NB4 (cell line): ENCODE results near the gene KIAA1328.

Experiments
- DNase-seq: peaks from one replicate; pipeline ENCODE4 v3.0.0; 2010; ENCODE audit warnings: low read depth
- H3K4me3 ChIP-seq: one replicate; pipeline ENCODE4 v1.5.1; 2011; ENCODE audit warnings: mild to moderate bottlenecking, low read depth, low read length, moderate library complexity
- CTCF ChIP-seq: IDR thresholded peaks from one replicate; pipeline ENCODE4 v1.5.1; 2012; ENCODE audit warnings: low read depth, low read length
- MAX ChIP-seq: IDR thresholded peaks from 2 replicates; pipeline ENCODE4 v1.6.1; 2011; ENCODE audit warnings: low read depth, low read length
- MYC ChIP-seq: IDR thresholded peaks from 2 replicates; pipeline ENCODE4 v1.6.1; 2011; ENCODE audit warnings: low read depth, low read length
- POLR2A ChIP-seq: IDR thresholded peaks from 2 replicates; pipeline ENCODE4 v1.6.1; 2011; ENCODE audit warnings: mild to moderate bottlenecking; ENCODE audit not compliant: insufficient read length; ENCODE audit errors: extremely low read depth

Gene KIAA1328

GRCh38 chr18:36792634-36793283, 36.2 kb upstream of the KIAA1328 start:
- DNase-seq = no peak
- TF ChIP-seq MAX (no peak), MYC (no peak), POLR2A (no peak), CTCF (no peak)

GRCh38 chr18:36798738-36799473, 30.0 kb upstream of the KIAA1328 start:
- TF ChIP-seq MAX = no peak
- TF ChIP-seq MYC = no peak
- TF ChIP-seq CTCF = no peak
- no peak for TF ChIP-seq POLR2A
- no peak for DNase-seq
- H3K4me3 ChIP-seq = no peak overlapping the region

More at GRCh38 chr18:36792634-36793283, 36.2 kb upstream of the KIAA1328 start:
- H3K4me3 ChIP-seq = no peak overlapping the region

- no peak for TF ChIP-seq CTCF
- no peak for TF ChIP-seq MAX
- no peak for TF ChIP-seq POLR2A
- no peak for TF ChIP-seq MYC
- no peak for DNase-seq
- no peak overlapping the region for H3K4me3 ChIP-seq
These were observed 23.8 kb upstream of the KIAA1328 start for GRCh38 chr18:36805105-36805504.

GRCh38 chr18:36808681-36809080, 20.2 kb upstream of the KIAA1328 start:
- no peak for TF ChIP-seq MAX
- TF ChIP-seq POLR2A = no peak
- TF ChIP-seq CTCF = no peak
- TF ChIP-seq MYC = no peak
- no peak for DNase-seq
- H3K4me3 ChIP-seq = no peak overlapping the region

- TF ChIP-seq POLR2A = no peak
- TF ChIP-seq CTCF = peak; percentile 68
- DNase-seq = peak; percentile 72
- no peak overlapping the region for H3K4me3 ChIP-seq
These were observed 19.1 kb upstream of the KIAA1328 start for GRCh38 chr18:36809590-36810381.
